Progenitor cell of endocrine pancreas (in vitro differentiated cells): Measurements from ENCODE around the gene PLXNC1. TPM values are rescaled to one million over a fixed set of nuclear protein-coding genes. Genes with fewer than 3 reads are reported as not detected.

Experiments
- DNase-seq: peaks from one replicate; pipeline ENCODE4 v3.0.0; 2021; ENCODE audit warnings: low spot score; ENCODE audit not compliant: unreplicated experiment
- H3K27ac Mint-ChIP-seq: 2 replicates; pipeline ENCODE4 v1.8.0; 2021; ENCODE audit warnings: mild to moderate bottlenecking, moderate library complexity, mixed read lengths
- H3K27me3 Mint-ChIP-seq: 2 replicates; pipeline ENCODE4 v1.8.0; 2021; ENCODE audit warnings: mixed read lengths
- H3K36me3 Mint-ChIP-seq: 2 replicates; pipeline ENCODE4 v1.8.0; 2022; ENCODE audit warnings: mixed read lengths; ENCODE audit not compliant: insufficient read depth
- H3K4me1 Mint-ChIP-seq: 2 replicates; pipeline ENCODE4 v1.8.0; 2021; ENCODE audit warnings: low read depth, mixed read lengths
- H3K4me3 Mint-ChIP-seq: 2 replicates; pipeline ENCODE4 v1.8.0; 2021; ENCODE audit warnings: low read depth, mild to moderate bottlenecking, moderate library complexity, mixed read lengths
- H3K9me3 Mint-ChIP-seq: 2 replicates; pipeline ENCODE4 v1.8.0; 2021; ENCODE audit warnings: low read depth, mixed read lengths
- total RNA-seq: library from RNA; stranded (reverse); gene quantifications from 2 replicates; pipeline ENCODE4 v1.2.1, GENCODE V29; 2021
- TF ChIP-seq, protein P1 (sequence below): fragments of 200-600 bp; sonication (generic); IDR thresholded peaks from one replicate; pipeline ENCODE4 v1.5.0; 2021; ENCODE audit warnings: antibody characterized with exemption, mild to moderate bottlenecking; ENCODE audit not compliant: unreplicated experiment

The PLXNC1 gene
- total RNA-seq, 1 donor from 2014 or later = 25.7 TPM

- DNase-seq = no peak
- Mint-ChIP-seq H3K27ac (no peak overlapping the region), H3K4me3 (no peak overlapping the region), H3K9me3 (no peaks in the 10 kb centered on the region), H3K36me3 (no peaks in the 10 kb centered on the region), H3K4me1 (peaks cover 1% of the 10 kb centered on the region), H3K27me3 (peaks cover 3% of the 10 kb centered on the region)
- TF ChIP-seq, protein P1, sequence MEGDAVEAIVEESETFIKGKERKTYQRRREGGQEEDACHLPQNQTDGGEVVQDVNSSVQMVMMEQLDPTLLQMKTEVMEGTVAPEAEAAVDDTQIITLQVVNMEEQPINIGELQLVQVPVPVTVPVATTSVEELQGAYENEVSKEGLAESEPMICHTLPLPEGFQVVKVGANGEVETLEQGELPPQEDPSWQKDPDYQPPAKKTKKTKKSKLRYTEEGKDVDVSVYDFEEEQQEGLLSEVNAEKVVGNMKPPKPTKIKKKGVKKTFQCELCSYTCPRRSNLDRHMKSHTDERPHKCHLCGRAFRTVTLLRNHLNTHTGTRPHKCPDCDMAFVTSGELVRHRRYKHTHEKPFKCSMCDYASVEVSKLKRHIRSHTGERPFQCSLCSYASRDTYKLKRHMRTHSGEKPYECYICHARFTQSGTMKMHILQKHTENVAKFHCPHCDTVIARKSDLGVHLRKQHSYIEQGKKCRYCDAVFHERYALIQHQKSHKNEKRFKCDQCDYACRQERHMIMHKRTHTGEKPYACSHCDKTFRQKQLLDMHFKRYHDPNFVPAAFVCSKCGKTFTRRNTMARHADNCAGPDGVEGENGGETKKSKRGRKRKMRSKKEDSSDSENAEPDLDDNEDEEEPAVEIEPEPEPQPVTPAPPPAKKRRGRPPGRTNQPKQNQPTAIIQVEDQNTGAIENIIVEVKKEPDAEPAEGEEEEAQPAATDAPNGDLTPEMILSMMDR = peak; percentile 74
These were observed 14.2 kb upstream of the PLXNC1 start for GRCh38 chr12:94133964-94134795.

GRCh38 chr12:94135896-94136295, 12.5 kb upstream of the PLXNC1 start:
- Mint-ChIP-seq H3K4me1 (peaks cover 1% of the 10 kb centered on the region), H3K4me3 (no peak overlapping the region), H3K36me3 (no peaks in the 10 kb centered on the region), H3K27me3 (peaks cover 3% of the 10 kb centered on the region), H3K27ac (no peak overlapping the region), H3K9me3 (no peaks in the 10 kb centered on the region)
- TF ChIP-seq, protein P1 = no peak
- no peak for DNase-seq

DNA sequence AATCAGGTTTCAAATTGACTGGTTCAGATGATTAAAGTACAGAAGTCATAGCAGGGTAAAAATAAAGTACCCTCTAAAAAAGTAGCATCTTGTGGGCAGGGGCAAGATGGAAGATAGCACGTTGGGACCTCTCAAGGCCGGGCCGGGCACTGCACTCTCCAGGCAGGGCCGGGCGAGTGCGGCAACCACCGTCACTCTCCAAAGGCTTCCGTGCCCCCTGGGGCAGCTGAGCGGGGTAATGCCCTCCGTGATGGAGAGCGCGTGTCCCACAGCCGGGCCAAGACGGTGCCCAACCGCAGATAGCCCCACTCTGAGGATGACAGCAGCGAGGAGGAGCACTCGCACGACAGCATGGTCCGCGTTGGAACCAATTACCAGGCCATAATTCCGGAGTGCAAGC, 8.6 kb upstream of the PLXNC1 start:
- H3K27me3 Mint-ChIP-seq = peaks cover 3% of the 10 kb centered on the region
- H3K4me1 Mint-ChIP-seq = peaks cover 1% of the 10 kb centered on the region
- no peak overlapping the region for H3K27ac Mint-ChIP-seq
- H3K36me3 Mint-ChIP-seq = no peaks in the 10 kb centered on the region
- DNase-seq = no peak
- no peak overlapping the region for H3K4me3 Mint-ChIP-seq
- no peaks in the 10 kb centered on the region for H3K9me3 Mint-ChIP-seq
- TF ChIP-seq, protein P1 = no peak

- Mint-ChIP-seq H3K27ac (no peak overlapping the region), H3K36me3 (no peaks in the 10 kb centered on the region), H3K4me3 (no peak overlapping the region), H3K9me3 (no peaks in the 10 kb centered on the region), H3K27me3 (peaks cover 6% of the 10 kb centered on the region), H3K4me1 (peaks cover under 1% of the 10 kb centered on the region)
- TF ChIP-seq, protein P1 = peak; percentile 54
- no peak for DNase-seq
These were observed 7.8 kb upstream of the PLXNC1 start for GRCh38 chr12:94140556-94140955.

- Mint-ChIP-seq H3K27ac (no peak overlapping the region), H3K4me1 (peaks cover 2% of the 10 kb centered on the region), H3K36me3 (no peaks in the 10 kb centered on the region), H3K4me3 (no peak overlapping the region), H3K9me3 (no peaks in the 10 kb centered on the region), H3K27me3 (peaks cover 12% of the 10 kb centered on the region)
- no peak for DNase-seq
- TF ChIP-seq, protein P1 = no peak
These were observed 7.2 kb upstream of the PLXNC1 start for GRCh38 chr12:94141004-94141764.
